GM12873 (cell line): ENCODE data around the gene SLAMF7.
A peak's percentile ranks its signal among the peaks of the same experiment; 100 is the strongest.

Experiments
- CTCF ChIP-seq: IDR thresholded peaks from 2 replicates; pipeline ENCODE4 v1.5.1; 2012; ENCODE audit warnings: low read depth, mild to moderate bottlenecking, moderate library complexity, low read length, control low read depth; ENCODE audit not compliant: insufficient read depth; ENCODE audit errors: missing control alignments

Gene SLAMF7

GRCh38 chr1:160724465-160725242 is 14.4 kb upstream of the SLAMF7 start:
- peak; percentile 31 for TF ChIP-seq CTCF

GRCh38 chr1:160726114-160726497 is 12.9 kb upstream of the SLAMF7 start:
- no peak for TF ChIP-seq CTCF

- TF ChIP-seq CTCF = peak; percentile 81
Measured at GRCh38 chr1:160726498-160727315, 12.3 kb upstream of the SLAMF7 start.

GRCh38 chr1:160727316-160727640 is 11.8 kb upstream of the SLAMF7 start:
- TF ChIP-seq CTCF = no peak

GRCh38 chr1:160731990-160732389 is 7.1 kb upstream of the SLAMF7 start:
- TF ChIP-seq CTCF = no peak

- no peak for TF ChIP-seq CTCF
Measured at GRCh38 chr1:160733898-160734297, 5.1 kb upstream of the SLAMF7 start.

- TF ChIP-seq CTCF = no peak
Measured at GRCh38 chr1:160734301-160734700, 4.7 kb upstream of the SLAMF7 start.
